ENCODE data around the gene DSCAM. TPM values are rescaled to one million over a fixed set of nuclear protein-coding genes. Genes with fewer than 3 reads are reported as not detected.

DSCAM gene
- total RNA-seq, 1 donor from 2014 or later, result not detected

DNA sequence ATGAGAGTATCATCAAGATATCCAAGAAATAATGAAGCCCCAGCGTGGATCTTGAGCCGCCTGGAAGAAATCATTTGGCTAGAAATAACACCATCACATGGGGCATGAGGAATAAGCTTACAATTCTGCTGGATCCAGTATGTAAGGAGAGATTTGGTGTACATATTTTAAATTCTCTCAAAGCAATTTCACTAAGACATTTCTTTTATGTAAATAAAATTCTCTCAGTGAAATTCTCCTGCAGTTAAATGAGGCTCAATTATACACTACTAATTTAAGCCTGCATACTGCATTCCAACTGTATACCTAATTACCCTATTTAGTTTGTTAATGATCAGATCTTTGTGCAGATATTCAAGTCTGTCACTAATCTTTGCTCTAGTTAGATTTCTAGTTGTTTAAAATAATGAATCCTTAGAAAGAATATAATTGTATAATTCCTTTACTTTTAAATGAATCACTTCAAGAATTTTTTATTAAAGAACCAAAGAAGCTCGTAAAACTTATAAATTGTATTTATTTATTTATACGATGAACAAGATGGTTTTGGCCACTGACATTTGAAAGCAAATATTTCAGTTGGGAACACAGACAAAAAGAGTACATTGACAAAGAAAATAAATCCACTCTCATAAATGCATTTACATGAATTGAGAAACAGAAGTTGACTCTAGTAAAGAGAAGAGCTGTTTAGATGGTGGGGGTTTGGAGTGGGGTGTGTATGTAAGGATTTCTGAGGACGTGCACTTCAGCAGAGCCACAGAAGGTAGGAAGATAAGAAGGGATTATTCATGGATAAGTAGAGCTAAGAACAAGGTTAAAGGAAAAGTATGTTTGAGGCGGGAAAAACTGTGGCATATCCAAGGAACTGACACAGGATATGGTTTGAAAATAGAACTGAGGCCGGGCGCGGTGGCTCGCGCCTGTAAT, 466.8 kb downstream of the DSCAM start:
- Histone ChIP-seq H3K36me3 (no peaks in the 10 kb centered on the region), H3K27me3 (no peaks in the 10 kb centered on the region), H3K4me3 (no peak overlapping the region), H3K27ac (no peak overlapping the region), H3K9me3 (no peaks in the 10 kb centered on the region), H3K4me1 (no peaks in the 10 kb centered on the region)
- no peak for DNase-seq (ENCODE audit: low spot score in 2 of 2)
- intact Hi-C loops (cut with DNase I), result no loop called here
- TF ChIP-seq, protein P1, sequence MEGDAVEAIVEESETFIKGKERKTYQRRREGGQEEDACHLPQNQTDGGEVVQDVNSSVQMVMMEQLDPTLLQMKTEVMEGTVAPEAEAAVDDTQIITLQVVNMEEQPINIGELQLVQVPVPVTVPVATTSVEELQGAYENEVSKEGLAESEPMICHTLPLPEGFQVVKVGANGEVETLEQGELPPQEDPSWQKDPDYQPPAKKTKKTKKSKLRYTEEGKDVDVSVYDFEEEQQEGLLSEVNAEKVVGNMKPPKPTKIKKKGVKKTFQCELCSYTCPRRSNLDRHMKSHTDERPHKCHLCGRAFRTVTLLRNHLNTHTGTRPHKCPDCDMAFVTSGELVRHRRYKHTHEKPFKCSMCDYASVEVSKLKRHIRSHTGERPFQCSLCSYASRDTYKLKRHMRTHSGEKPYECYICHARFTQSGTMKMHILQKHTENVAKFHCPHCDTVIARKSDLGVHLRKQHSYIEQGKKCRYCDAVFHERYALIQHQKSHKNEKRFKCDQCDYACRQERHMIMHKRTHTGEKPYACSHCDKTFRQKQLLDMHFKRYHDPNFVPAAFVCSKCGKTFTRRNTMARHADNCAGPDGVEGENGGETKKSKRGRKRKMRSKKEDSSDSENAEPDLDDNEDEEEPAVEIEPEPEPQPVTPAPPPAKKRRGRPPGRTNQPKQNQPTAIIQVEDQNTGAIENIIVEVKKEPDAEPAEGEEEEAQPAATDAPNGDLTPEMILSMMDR (IDR thresholded peaks at IDR 0.05), result no peak

DNA sequence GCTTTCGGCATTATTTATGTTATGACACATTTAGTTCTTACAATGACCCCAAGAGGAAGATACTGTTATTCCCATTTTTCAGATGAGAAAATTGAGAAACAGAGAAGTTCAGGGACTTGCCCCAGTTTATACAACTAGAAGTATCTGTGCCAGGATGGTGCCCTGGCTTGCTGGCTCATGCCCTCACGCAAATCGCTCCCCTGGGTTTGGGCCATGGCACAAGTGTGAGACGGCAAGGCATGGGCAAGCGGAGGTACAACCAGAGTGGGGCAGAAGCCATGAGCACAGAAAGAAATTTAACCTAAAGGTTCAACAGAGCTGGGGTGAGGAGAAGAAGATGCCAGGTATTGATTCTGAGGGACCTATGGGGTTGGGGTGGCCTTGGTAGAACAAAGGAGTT, 469.8 kb downstream of the DSCAM start:
- no peak overlapping the region for H3K27ac ChIP-seq
- intact Hi-C loops (cut with DNase I), result no loop called here
- DNase-seq (ENCODE audit: low spot score in 2 of 2), result no peak
- no peak overlapping the region for H3K4me3 ChIP-seq
- TF ChIP-seq, protein P1 (IDR thresholded peaks at IDR 0.05), result no peak
- no peaks in the 10 kb centered on the region for H3K27me3 ChIP-seq
- H3K36me3 ChIP-seq, result no peaks in the 10 kb centered on the region
- no peaks in the 10 kb centered on the region for H3K9me3 ChIP-seq
- H3K4me1 ChIP-seq, result no peaks in the 10 kb centered on the region

DNA sequence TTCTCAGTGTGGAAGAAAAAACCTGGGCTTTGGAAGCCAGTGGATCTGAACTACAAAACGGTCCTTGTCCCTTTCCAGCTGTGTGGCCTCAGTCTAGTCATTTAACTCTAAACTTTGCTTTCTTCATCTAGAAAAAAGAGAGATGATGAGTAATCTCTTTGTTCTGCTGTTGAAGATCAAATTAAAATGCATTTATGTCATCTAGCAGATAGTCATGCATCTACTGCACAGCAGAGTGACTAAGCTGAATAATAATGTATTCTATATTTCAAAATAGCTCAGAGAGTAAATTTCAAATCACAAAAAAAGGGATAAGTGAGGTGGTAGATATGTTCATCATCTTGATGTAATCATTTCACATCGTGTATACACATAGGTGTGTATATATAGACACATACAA, 473.2 kb downstream of the DSCAM start:
- Histone ChIP-seq H3K4me3 (no peak overlapping the region), H3K27ac (no peak overlapping the region), H3K9me3 (no peaks in the 10 kb centered on the region), H3K27me3 (no peaks in the 10 kb centered on the region), H3K36me3 (no peaks in the 10 kb centered on the region), H3K4me1 (no peaks in the 10 kb centered on the region)
- intact Hi-C loops (cut with DNase I), result no loop called here
- TF ChIP-seq, protein P1 (IDR thresholded peaks at IDR 0.05), result no peak
- no peak for DNase-seq (ENCODE audit: low spot score in 2 of 2)

DNA sequence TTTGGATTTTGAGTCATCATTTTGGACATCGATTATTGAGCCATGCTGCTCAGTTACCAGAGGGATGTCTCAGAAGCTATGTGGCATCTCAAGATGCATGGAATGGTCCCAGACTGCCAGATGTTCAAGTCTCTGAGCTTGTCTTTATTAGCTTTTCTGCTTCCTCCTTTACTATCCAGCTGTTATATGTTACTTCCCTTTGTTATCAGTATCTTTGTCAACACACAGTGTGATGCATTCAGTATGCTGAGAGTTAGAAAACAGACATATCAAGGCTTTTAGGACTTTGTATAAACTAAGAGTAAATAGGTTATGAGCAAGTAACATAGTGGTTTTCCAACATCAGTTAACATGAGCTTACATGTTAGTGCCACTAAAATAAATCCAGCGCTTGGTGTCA, 474.5 kb downstream of the DSCAM start:
- Histone ChIP-seq H3K9me3 (no peaks in the 10 kb centered on the region), H3K4me3 (no peak overlapping the region), H3K36me3 (no peaks in the 10 kb centered on the region), H3K27ac (no peak overlapping the region), H3K27me3 (no peaks in the 10 kb centered on the region), H3K4me1 (no peaks in the 10 kb centered on the region)
- TF ChIP-seq, protein P1 (IDR thresholded peaks at IDR 0.05), result no peak
- intact Hi-C loops (cut with DNase I), result no loop called here
- DNase-seq (ENCODE audit: low spot score in 2 of 2), result no peak

DNA sequence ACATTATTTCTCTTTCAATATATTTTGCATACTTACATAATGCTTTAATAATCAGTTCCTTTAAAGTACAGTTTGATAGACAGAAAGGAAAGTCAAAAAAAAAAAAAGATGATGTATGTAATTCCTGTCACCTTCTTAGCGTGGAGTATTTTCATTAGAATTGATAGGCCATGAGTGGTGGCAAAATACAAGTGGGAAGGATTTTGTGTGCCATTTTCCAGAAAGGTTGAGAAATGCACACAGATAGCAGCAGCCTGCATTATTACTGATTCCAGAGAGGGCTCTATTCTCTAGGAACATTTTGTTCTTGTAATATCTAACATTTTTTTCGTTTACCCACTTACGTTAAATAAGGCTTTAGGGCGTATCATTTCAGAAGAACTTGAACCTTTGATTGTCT, 475.6 kb downstream of the DSCAM start:
- DNase-seq (ENCODE audit: low spot score in 2 of 2), result no peak
- TF ChIP-seq, protein P1 (IDR thresholded peaks at IDR 0.05), result no peak
- no peak overlapping the region for H3K4me3 ChIP-seq
- H3K27me3 ChIP-seq, result no peaks in the 10 kb centered on the region
- no peaks in the 10 kb centered on the region for H3K36me3 ChIP-seq
- no peaks in the 10 kb centered on the region for H3K4me1 ChIP-seq
- no peak overlapping the region for H3K27ac ChIP-seq
- intact Hi-C loops (cut with DNase I), result no loop called here
- no peaks in the 10 kb centered on the region for H3K9me3 ChIP-seq
